HG02642 (cell line): ENCODE data around the gene MT1H.
"Not testable (repeated sequence)": the region's sequence is repeated elsewhere in the genome, so short reads cannot be mapped to it uniquely, and the experiment has no call there.

Experiments
- ATAC-seq: cut with Tn5 transposase; IDR thresholded peaks from one replicate; pipeline ENCODE4 v1.9.1; 2021; ENCODE audit warnings: mild to moderate bottlenecking; ENCODE audit not compliant: unreplicated experiment, poor library complexity

MT1H gene

GRCh38 chr16:56711862-56712261 is 42.2 kb downstream of the MT1H start:
- no peak for ATAC-seq

GRCh38 chr16:56713794-56714193 is 44.2 kb downstream of the MT1H start:
- ATAC-seq: no peak

DNA sequence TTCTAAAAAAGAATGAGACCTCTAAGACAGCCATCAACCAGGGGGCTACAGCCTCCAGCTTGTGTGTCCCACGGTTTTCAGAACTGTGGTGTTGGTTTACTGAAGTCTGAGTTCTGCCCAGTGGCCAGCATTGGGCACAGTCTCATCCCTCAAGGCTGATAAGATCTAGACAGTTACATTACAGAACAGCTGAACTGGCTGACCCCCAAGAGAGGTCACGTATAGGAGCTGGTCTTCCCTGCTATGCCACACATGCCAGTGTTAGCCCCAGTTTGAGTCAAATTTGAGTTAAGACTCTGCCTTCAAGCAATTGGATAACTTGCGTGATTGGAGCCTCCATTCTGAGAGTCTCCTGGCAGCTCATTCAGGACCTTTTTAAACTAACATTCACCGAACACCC is 45.5 kb downstream of the MT1H start:
- no peak for ATAC-seq

GRCh38 chr16:56716761-56717160 is 47.1 kb downstream of the MT1H start:
- ATAC-seq: no peak

- ATAC-seq: not testable (repeated sequence)
Measured at GRCh38 chr16:56717532-56717931, 47.9 kb downstream of the MT1H start.
